Stimulated activated CD4-positive, alpha-beta T cell treated with anti-CD3 and anti-CD28 coated beads, Interleukin-2, amount 100 ng/mL, for 4 hours (primary cell): ENCODE results near the gene TMEM201.
"Not testable (repeated sequence)": the region's sequence is repeated elsewhere in the genome, so short reads cannot be mapped to it uniquely, and the experiment has no call there.

Experiments used
- DNase-seq: peaks from one replicate; pipeline ENCODE4 v3.0.0-alpha.2; 2020; ENCODE audit warnings: low read depth

Gene TMEM201

GRCh38 chr1:9621032-9621431 lies 32.3 kb downstream of the TMEM201 start:
- DNase-seq = no peak

- DNase-seq = no peak
These were observed 35.4 kb downstream of the TMEM201 start for GRCh38 chr1:9624081-9624480.

- not testable (repeated sequence) for DNase-seq
These were observed 36.3 kb downstream of the TMEM201 start for GRCh38 chr1:9625030-9625429.

- no peak for DNase-seq
These were observed 37.5 kb downstream of the TMEM201 start for GRCh38 chr1:9626201-9626608.

- peak; percentile 47 for DNase-seq
These were observed 40.1 kb downstream of the TMEM201 start for GRCh38 chr1:9628541-9629444.

GRCh38 chr1:9629445-9630201 lies 40.9 kb downstream of the TMEM201 start:
- peak; percentile 53 for DNase-seq

- DNase-seq = no peak
These were observed 41.8 kb downstream of the TMEM201 start for GRCh38 chr1:9630331-9631111.

- DNase-seq = no peak
These were observed 42.9 kb downstream of the TMEM201 start for GRCh38 chr1:9631613-9632012.

- no peak for DNase-seq
These were observed 44.8 kb downstream of the TMEM201 start for GRCh38 chr1:9633493-9633892.

GRCh38 chr1:9634582-9634981 lies 45.9 kb downstream of the TMEM201 start:
- no peak for DNase-seq

GRCh38 chr1:9639227-9639626 lies 50.5 kb downstream of the TMEM201 start:
- no peak for DNase-seq

- DNase-seq = no peak
These were observed 54.9 kb downstream of the TMEM201 start for GRCh38 chr1:9643351-9644256.

GRCh38 chr1:9646037-9646436 lies 57.3 kb downstream of the TMEM201 start:
- DNase-seq = no peak

- DNase-seq = no peak
These were observed 59.5 kb downstream of the TMEM201 start for GRCh38 chr1:9648171-9648570.

GRCh38 chr1:9649769-9650168 lies 61.1 kb downstream of the TMEM201 start:
- no peak for DNase-seq

GRCh38 chr1:9651220-9651564 lies 62.5 kb downstream of the TMEM201 start:
- no peak for DNase-seq

- no peak for DNase-seq
These were observed 63.1 kb downstream of the TMEM201 start, which contains the start of gene PIK3CD for GRCh38 chr1:9651565-9652378. Gene PIK3CD (plus strand): TSS chr1:9651731. CDS start chr1:9710456, 58,725 bp downstream.

- DNase-seq = no peak
These were observed 63.9 kb downstream of the TMEM201 start for GRCh38 chr1:9652379-9653209.

- DNase-seq = no peak
These were observed 64.4 kb downstream of the TMEM201 start for GRCh38 chr1:9653210-9653490.
